Esophagus squamous epithelium (tissue), 5 donors: ENCODE results near the gene ETS2. TPM values are rescaled to one million over a fixed set of nuclear protein-coding genes. Genes with fewer than 3 reads are reported as not detected.

ENCODE experiments used
- DNase-seq: peaks from one replicate; lab custom pipeline; 2025; lab: John Stamatoyannopoulos, UW
- H3K27ac ChIP-seq, 4 donors: fragments of 200-600 bp; sonication (generic); one replicate each; pipeline ENCODE4 v1.5.1; 2016 to 2019; ENCODE audit warnings: mild to moderate bottlenecking in 1 of 4
- H3K27me3 ChIP-seq, 4 donors: fragments of 200-600 bp; sonication (generic); 1 replicate in 3 of 4; 2 replicates in 1 of 4; pipeline versions ENCODE4 v1.5.1 to v1.6.0; 2017 to 2021; ENCODE audit warnings: antibody characterized with exemption in 1 of 4
- H3K36me3 ChIP-seq, 3 donors: fragments of 200-600 bp; sonication (generic); one replicate each; pipeline ENCODE4 v1.5.1; 2016 to 2019
- H3K4me1 ChIP-seq, 3 donors: fragments of 200-600 bp; sonication (generic); one replicate each; pipeline ENCODE4 v1.5.1; 2017 to 2019
- H3K4me3 ChIP-seq, 4 donors: fragments of 200-600 bp; sonication (generic); 1 replicate in 3 of 4; 2 replicates in 1 of 4; pipeline ENCODE4 v1.5.1; 2016 to 2019; ENCODE audit warnings: mild to moderate bottlenecking in 2 of 4, moderate library complexity in 1 of 4
- H3K9me3 ChIP-seq, 3 donors: fragments of 200-600 bp; sonication (generic); one replicate each; pipeline ENCODE4 v1.5.1; 2016 to 2019
- POLR2A ChIP-seq, 4 donors: fragments of 450-650 bp; IDR thresholded peaks; one replicate each; pipeline ENCODE4 v1.6.1; 2017; ENCODE audit warnings: antibody characterized with exemption in 4 of 4, mild to moderate bottlenecking in 4 of 4, moderate library complexity in 3 of 4
- WGBS, 2 donors: methylation state at CpG; one replicate each; pipeline ENCODE4 v1.1.5; 2018; 5-methylcytosine and 5-hydroxymethylcytosine counted together
- intact Hi-C: fragments of 100-400 bp; cut with DNase I; formaldehyde crosslinking; loops from one replicate; pipeline ENCODE4 v1.15.0; 2022
- total RNA-seq, 4 donors: library from RNA; depleted of rRNA; stranded (reverse); fragments of >200 nt; gene quantifications; one replicate each; pipeline ENCODE4 v1.1.0, GENCODE V29; 2016
- TF ChIP-seq, protein P1 (sequence below), 6 experiments: fragments of 450-650 bp in 4 of 6; fragments of 200-600 bp in 2 of 6; sonication (generic) in 2 of 6; IDR thresholded peaks; one replicate each; pipeline ENCODE4 v1.5.1; 2016 to 2019; ENCODE audit warnings: antibody characterized with exemption in 6 of 6, mild to moderate bottlenecking in 4 of 6, moderate library complexity in 4 of 6
- donor health status: DM: yes; HTN: yes; CAD: no.

The ETS2 gene
- 100 to 1,000 TPM in 1 of 4 donors, 10 to 100 TPM in 3; 67.5 to 118 (median 78.8) TPM for total RNA-seq

DNA sequence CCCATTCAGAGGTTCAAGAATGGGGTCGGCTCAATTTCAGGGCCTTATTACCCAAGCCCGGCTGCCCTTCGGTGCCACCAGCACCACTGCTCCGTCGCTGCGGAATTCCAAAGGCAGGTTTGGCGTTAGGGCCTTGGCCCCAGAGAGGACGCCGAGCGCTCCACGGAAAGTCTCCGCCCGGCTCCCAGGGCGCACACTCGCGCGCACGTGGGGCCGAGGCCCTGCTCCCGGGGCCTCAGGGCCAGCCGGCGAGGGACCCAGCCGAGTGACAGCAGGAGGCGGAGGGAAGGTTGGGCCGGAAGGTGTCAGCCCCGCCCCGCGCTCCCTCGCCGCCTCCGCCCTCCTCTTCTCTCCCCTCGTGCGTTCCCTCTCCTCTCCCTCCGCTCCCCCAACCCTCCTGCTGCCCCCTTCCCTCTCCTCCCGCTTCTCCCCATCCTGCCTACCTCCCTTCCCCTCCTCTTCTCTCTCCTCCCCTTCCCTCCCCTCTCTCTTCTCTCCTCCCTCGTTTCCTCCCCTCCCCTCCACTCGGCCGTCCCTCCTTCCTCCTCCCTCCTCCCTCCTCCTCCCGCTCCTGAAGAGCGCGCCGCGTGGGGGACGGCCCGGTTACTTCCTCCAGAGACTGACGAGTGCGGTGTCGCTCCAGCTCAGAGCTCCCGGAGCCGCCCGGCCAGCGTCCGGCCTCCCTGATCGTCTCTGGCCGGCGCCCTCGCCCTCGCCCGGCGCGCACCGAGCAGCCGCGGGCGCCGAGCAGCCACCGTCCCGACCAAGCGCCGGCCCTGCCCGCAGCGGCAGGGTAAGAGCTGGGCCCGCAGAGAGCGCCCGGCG lies at the start of gene ETS2:
ETS2 (plus strand) TSS at position 602 of the 825 bp plus-strand sequence. CDS start 4,106 bp downstream, outside the sequence.
- 0% methylated on average over 11 of the region's 76 CpGs; no CpG with 5 or more reads in 1 of the 2 donors for WGBS, 2 donors
- intact Hi-C loops = loop anchor here (5.0 to 10.0 kb wide), 4 partner anchors 71 to 329 kb away; no protein-coding TSS in a partner anchor

DNA sequence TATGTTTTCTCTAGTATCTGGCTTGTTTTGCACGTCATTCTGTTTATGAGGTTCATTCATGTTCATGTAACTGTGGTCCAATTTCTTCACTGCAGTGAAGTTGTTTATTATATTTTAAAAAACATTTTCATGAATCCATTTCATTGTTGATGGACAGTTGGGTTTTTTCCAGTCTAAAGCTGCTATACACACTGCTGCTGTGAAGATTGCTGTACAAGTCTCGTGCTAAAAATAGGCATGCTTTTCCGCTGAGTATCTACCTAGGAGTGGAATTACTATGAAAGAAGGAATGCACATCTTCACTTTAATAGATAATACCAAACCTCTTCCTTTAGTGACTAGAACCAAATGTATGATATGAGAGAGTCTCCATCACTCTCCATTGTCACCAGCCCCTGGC lies 49.0 kb upstream of the ETS2 start:
- no peak for DNase-seq
- peaks cover 21 to 85% (median 51%) of the 10 kb centered on the region in 3 donors for H3K4me1 ChIP-seq
- intact Hi-C loops = no loop called here
- WGBS, 2 donors = 73 to 79% methylated on average over 3 of the region's 3 CpGs
- no peak for TF ChIP-seq POLR2A (IDR thresholded peaks at IDR 0.05)
- H3K36me3 ChIP-seq = no peaks in the 10 kb centered on the region
- no peaks in the 10 kb centered on the region for H3K9me3 ChIP-seq
- no peak overlapping the region for H3K4me3 ChIP-seq
- no peaks in the 10 kb centered on the region for H3K27me3 ChIP-seq
- H3K27ac ChIP-seq = peak overlapping the region in 2 of 4 donors; percentile 84 to 86

More for the DNA sequence above, at the start of gene ETS2:
- Histone ChIP-seq H3K36me3 (peaks cover 0 to 19% (median 0%) of the 10 kb centered on the region in 3 donors), H3K27ac (peak within 1 kb of the TSS; percentile 99 to 100 (median 100)), H3K4me1 (peaks cover 20 to 77% (median 33%) of the 10 kb centered on the region in 3 donors), H3K9me3 (no peaks in the 10 kb centered on the region), H3K27me3 (no peaks in the 10 kb centered on the region), H3K4me3 (peak within 1 kb of the TSS; percentile 95 to 99 (median 98))
- TF ChIP-seq POLR2A (IDR thresholded peaks at IDR 0.05) = peak in 3 of 4 donors; percentile 81 to 98 (median 92)
- TF ChIP-seq, protein P1, sequence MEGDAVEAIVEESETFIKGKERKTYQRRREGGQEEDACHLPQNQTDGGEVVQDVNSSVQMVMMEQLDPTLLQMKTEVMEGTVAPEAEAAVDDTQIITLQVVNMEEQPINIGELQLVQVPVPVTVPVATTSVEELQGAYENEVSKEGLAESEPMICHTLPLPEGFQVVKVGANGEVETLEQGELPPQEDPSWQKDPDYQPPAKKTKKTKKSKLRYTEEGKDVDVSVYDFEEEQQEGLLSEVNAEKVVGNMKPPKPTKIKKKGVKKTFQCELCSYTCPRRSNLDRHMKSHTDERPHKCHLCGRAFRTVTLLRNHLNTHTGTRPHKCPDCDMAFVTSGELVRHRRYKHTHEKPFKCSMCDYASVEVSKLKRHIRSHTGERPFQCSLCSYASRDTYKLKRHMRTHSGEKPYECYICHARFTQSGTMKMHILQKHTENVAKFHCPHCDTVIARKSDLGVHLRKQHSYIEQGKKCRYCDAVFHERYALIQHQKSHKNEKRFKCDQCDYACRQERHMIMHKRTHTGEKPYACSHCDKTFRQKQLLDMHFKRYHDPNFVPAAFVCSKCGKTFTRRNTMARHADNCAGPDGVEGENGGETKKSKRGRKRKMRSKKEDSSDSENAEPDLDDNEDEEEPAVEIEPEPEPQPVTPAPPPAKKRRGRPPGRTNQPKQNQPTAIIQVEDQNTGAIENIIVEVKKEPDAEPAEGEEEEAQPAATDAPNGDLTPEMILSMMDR (IDR thresholded peaks at IDR 0.05) = peak in 1 of 6 experiments; percentile 16
- peak; percentile 60 for DNase-seq

DNA sequence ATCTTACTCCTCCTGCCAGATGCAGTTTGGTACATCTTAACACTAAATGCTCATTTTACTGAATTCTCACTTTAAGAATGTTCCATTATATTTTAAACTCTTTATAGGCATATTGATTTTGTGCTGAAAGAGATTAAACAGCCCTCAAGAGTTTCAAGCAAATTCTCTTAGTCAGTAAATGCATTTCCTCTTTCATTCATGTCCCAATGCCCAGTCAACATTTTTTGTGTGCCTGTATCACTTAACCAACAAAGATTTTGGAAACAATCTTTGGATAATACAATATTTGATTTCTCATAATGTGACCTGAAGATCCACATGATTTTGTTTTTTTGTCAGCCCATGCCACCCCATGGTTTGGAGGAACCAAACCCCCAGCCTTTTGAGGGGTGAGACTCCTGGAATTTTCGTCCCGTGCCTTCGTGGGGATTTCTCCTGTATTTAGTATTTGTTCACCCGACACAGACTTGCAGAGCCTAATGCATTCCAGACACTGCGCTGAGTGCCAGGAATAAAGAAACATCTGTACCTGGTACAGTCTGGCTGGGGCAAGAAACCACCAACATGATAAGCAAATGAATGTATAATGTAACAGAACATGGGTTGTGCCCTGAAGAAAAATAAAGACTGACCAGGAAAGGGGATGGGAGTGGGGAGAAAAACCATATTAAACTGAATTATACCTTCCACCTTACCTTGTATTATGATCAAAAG lies 47.1 kb upstream of the ETS2 start:
- no peak for TF ChIP-seq POLR2A (IDR thresholded peaks at IDR 0.05)
- TF ChIP-seq, protein P1 (IDR thresholded peaks at IDR 0.05) = no peak
- intact Hi-C loops = no loop called here
- H3K27me3 ChIP-seq = no peaks in the 10 kb centered on the region
- peak overlapping the region in 2 of 4 donors; percentile 6 to 49 for H3K27ac ChIP-seq
- 73 to 92% methylated on average over 5 of the region's 5 CpGs for WGBS, 2 donors
- peaks cover 14 to 70% (median 34%) of the 10 kb centered on the region in 3 donors for H3K4me1 ChIP-seq
- no peaks in the 10 kb centered on the region for H3K9me3 ChIP-seq
- DNase-seq = no peak
- H3K36me3 ChIP-seq = no peaks in the 10 kb centered on the region
- H3K4me3 ChIP-seq = no peak overlapping the region

DNA sequence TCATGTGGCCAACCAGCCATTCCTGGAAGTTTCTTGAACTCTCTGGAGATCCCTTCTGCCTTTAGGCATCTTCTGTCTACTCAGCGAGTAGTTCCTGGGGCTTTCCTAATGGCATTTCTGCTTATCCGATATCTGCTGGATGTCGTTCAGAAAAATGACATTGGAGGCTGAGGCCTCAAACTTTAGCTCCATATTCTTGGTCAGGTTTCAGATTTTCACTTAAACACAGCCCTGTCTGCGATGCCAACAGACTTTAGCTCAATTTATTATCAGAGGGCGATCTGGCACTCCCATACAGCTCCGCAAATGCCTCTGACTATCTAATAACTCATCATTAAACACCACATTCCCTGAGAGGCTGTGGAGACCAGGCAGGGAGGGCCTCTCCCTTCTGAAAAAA lies 46.3 kb upstream of the ETS2 start:
- Histone ChIP-seq H3K4me3 (no peak overlapping the region), H3K4me1 (peaks cover 14 to 63% (median 29%) of the 10 kb centered on the region in 3 donors), H3K27me3 (no peaks in the 10 kb centered on the region), H3K9me3 (no peaks in the 10 kb centered on the region), H3K27ac (peak overlapping the region in 3 of 4 donors; percentile 6 to 49 (median 44)), H3K36me3 (no peaks in the 10 kb centered on the region)
- intact Hi-C loops = no loop called here
- 68% methylated on average over 6 of the region's 6 CpGs for WGBS, 2 donors
- no peak for TF ChIP-seq POLR2A (IDR thresholded peaks at IDR 0.05)
- TF ChIP-seq, protein P1 (IDR thresholded peaks at IDR 0.05) = no peak
- no peak for DNase-seq

DNA sequence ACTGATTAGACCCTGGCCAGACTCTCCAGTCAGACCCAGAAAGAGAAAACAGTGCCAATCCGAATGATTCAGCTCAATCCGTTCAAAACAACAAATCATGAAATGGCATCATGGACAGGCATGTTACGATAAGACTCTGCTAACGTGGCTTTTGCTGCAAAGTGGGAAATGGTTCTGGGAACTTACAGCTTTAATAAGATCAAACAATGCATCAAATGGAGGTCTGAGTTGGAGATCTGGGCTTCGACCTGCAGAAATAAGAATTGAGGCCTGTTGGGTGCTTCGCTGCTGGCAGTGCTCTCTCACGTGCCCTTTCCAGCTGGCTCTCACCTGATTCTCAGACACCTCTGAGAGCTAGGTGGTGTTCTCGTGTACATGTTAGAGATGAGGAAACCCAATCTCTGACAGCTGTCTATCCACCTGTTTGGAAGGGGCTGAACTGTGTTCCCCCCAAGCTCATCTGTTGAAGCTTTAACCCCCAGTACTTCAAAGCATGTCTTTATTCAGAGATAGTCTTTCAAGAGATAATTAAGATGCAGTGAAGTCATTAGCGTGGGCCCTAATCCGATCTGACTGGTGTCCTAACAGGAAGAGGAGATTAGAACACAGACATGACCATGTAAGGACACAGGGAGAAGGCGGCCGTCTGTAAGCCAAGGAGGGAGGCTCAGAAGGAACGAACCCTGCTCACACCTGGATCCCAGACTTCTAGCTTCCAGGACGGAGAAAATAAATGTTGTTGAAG lies 45.5 kb upstream of the ETS2 start:
- H3K4me1 ChIP-seq = peaks cover 14 to 55% (median 24%) of the 10 kb centered on the region in 3 donors
- DNase-seq = no peak
- no peak for TF ChIP-seq POLR2A (IDR thresholded peaks at IDR 0.05)
- TF ChIP-seq, protein P1 (IDR thresholded peaks at IDR 0.05) = no peak
- no peaks in the 10 kb centered on the region for H3K9me3 ChIP-seq
- no peaks in the 10 kb centered on the region for H3K36me3 ChIP-seq
- 70 to 81% methylated on average over 13 of the region's 14 CpGs for WGBS, 2 donors
- no peak overlapping the region for H3K4me3 ChIP-seq
- peak overlapping the region in 3 of 4 donors; percentile 6 to 47 (median 44) for H3K27ac ChIP-seq
- intact Hi-C loops = no loop called here
- no peaks in the 10 kb centered on the region for H3K27me3 ChIP-seq
